ENCODE measurements around the gene ANXA9.

Gene ANXA9

DNA sequence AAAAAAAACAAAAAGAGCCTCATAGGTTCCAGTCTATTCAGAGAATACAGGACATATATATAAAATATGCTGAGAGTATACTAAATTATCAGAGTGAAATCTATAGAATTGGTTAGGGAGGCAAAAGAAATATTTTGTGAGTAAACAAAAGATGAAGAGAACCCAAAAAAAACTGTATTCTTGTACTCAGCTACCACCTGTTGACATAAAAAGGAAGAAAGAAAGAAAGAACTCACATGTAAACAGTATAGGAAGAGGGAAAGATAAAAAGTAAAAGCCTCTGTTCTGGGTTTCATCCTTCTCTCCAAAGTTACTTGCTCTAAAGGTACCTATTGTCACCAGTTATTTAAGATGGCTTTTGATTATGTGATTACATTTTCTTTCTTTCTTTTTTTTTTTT, 44.4 kb downstream of the ANXA9 start:
- Histone ChIP-seq H3K36me3 (ENCODE audit: insufficient read depth, low read length) (peaks cover 35% of the 10 kb centered on the region), H3K9ac (ENCODE audit: insufficient read length) (no peak overlapping the region), H3K9me3 (ENCODE audit: low read depth, low read length) (no peaks in the 10 kb centered on the region), H3K4me3 (no peak overlapping the region), H3K27ac (no peak overlapping the region)
- TF ChIP-seq EZH2 (IDR thresholded peaks at IDR 0.05) (no peak), FOXP2 (optimal IDR thresholded peaks at IDR 0.05; ENCODE audit: control extremely low read depth, extremely low read length, insufficient read depth) (no peak), POLR2AphosphoS5 (IDR thresholded peaks at IDR 0.05; ENCODE audit: borderline replicate concordance, low read depth, low read length) (no peak)
- no peak for DNase-seq (ENCODE audit: low read depth, low spot score)

DNA sequence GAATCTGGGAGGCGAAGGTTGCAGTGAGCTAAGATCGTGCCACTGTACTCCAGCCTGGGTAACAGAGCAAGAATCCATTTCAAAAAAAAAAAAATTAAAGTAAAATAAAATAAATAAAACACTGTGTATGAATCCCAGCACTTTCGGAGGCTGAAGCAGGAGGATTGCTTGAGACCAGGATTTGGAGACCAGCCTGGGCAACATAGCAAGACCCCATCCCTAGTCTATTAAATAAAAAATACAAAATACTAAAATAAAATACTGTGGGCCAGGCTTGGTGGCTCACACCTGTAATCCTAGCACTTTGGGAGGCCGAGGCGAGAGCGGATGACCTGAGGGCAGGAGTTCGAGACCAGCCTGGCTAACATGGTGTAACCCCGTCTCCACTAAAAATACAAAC, 50.1 kb downstream of the ANXA9 start:
- Histone ChIP-seq H3K9ac (ENCODE audit: insufficient read length) (no peak overlapping the region), H3K27ac (no peak overlapping the region), H3K9me3 (ENCODE audit: low read depth, low read length) (no peaks in the 10 kb centered on the region), H3K36me3 (ENCODE audit: insufficient read depth, low read length) (peaks cover 32% of the 10 kb centered on the region), H3K4me3 (no peak overlapping the region)
- DNase-seq (ENCODE audit: low read depth, low spot score): no peak
- no peak for TF ChIP-seq EZH2 (IDR thresholded peaks at IDR 0.05)
- TF ChIP-seq POLR2AphosphoS5 (IDR thresholded peaks at IDR 0.05; ENCODE audit: borderline replicate concordance, low read depth, low read length): no peak
- no peak for TF ChIP-seq FOXP2 (optimal IDR thresholded peaks at IDR 0.05; ENCODE audit: control extremely low read depth, extremely low read length, insufficient read depth)

DNA sequence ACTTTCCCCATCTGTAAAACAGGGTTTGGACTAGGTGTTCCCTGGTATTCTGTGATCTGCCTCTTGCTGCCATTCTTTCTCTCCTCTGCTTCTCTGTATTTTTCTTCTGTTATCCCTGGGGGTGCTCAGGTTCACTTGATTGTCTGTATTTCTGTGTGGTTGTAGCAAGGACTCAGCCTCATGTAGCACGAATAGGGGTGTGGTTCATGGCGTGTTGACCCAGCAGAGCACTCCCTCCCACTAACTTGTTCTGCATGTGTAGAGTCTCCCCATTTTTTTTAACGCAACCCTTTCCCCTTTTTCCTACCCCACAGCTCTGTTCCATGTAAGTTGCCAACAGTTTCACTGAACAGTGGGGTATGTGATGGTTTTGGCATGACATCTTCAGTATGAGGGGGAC, 53.1 kb downstream of the ANXA9 start:
- no peak for TF ChIP-seq EZH2 (IDR thresholded peaks at IDR 0.05)
- no peak for TF ChIP-seq POLR2AphosphoS5 (IDR thresholded peaks at IDR 0.05; ENCODE audit: borderline replicate concordance, low read depth, low read length)
- TF ChIP-seq FOXP2 (optimal IDR thresholded peaks at IDR 0.05; ENCODE audit: control extremely low read depth, extremely low read length, insufficient read depth): no peak

DNA sequence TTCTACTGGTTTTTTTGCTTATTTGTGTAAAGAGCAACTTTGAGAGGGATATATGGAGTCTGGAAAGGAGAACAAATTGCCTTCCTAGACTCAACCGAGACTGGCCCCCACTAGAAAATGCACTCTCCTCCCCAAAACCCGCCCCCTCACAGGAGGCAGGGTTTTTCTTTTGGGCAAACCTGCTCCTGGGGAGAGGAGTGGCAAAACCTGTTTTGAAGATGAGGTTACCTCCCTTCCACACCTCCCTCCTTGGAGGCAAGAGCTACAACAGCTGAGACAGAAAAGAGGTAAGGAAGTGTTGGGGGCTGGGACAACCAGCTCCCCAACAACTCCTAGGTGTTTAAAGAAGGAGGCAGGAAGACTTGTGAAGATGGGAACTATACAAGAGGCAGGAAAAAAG, 54.3 kb downstream of the ANXA9 start, which contains the start of gene BNIPL:
BNIPL (plus strand) TSS at position 231 of the 400 bp plus-strand sequence; CDS start at position 371, 140 bp downstream.
- DNase-seq (ENCODE audit: low read depth, low spot score): no peak
- peaks cover 19% of the 10 kb centered on the region for H3K36me3 ChIP-seq (ENCODE audit: insufficient read depth, low read length)
- TF ChIP-seq EZH2 (IDR thresholded peaks at IDR 0.05) (no peak), POLR2AphosphoS5 (IDR thresholded peaks at IDR 0.05; ENCODE audit: borderline replicate concordance, low read depth, low read length) (no peak), FOXP2 (optimal IDR thresholded peaks at IDR 0.05; ENCODE audit: control extremely low read depth, extremely low read length, insufficient read depth) (no peak)
- no peak within 1 kb of the TSS for H3K9ac ChIP-seq (ENCODE audit: insufficient read length)
- H3K9me3 ChIP-seq (ENCODE audit: low read depth, low read length): no peaks in the 10 kb centered on the region
- H3K4me3 ChIP-seq: no peak within 1 kb of the TSS
- no peak within 1 kb of the TSS for H3K27ac ChIP-seq

More for the DNA sequence above, 53.1 kb downstream of the ANXA9 start:
- no peak for DNase-seq (ENCODE audit: low read depth, low spot score)
- H3K9me3 ChIP-seq (ENCODE audit: low read depth, low read length): no peaks in the 10 kb centered on the region
- H3K4me3 ChIP-seq: no peak overlapping the region
- H3K36me3 ChIP-seq (ENCODE audit: insufficient read depth, low read length): peaks cover 20% of the 10 kb centered on the region
- H3K27ac ChIP-seq: no peak overlapping the region
- no peak overlapping the region for H3K9ac ChIP-seq (ENCODE audit: insufficient read length)

DNA sequence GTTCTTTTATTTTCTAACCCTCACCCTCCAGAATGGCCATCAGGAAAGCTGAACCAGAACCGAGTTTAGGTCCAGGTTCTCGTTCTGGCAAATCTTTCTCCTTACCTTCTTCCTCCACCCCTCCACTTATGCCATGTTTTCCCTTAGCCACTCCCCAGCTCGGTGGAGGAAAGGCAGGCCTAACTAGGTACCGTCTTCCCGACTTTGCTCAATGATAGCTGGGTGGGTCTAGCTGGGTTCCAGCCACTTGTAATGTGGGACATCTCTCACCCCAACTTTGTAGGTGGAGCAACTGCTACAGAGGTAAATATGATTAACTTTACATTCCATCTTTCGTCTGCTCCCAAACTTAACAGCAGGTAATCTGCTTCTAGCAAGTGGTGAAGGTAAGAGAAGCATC, 54.9 kb downstream of the ANXA9 start:
- peaks cover 16% of the 10 kb centered on the region; the same call in 1 of the 2 replicates for H3K36me3 ChIP-seq (ENCODE audit: insufficient read depth, low read length)
- TF ChIP-seq FOXP2 (optimal IDR thresholded peaks at IDR 0.05; ENCODE audit: control extremely low read depth, extremely low read length, insufficient read depth): no peak
- no peak overlapping the region for H3K9ac ChIP-seq (ENCODE audit: insufficient read length)

DNA sequence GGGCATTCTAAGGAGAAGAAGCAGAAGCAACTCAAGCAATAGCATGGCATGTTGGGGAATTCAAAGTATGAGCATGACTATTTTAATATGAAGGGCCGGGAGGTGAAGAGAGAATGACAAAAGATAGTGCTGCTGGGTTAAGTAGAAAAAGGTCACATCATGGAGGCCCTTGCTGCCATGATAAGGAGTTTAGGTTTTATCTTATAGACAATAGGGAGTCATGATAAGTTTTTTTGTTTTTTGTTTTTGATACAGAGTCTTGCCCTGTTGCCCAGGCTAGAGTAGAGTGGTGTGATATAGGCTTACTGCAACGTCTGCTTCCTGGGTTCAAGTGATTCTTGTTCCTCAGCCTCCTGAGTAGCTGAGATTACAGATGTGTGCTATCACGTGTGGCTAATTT, 57.4 kb downstream of the ANXA9 start:
- DNase-seq (ENCODE audit: low read depth, low spot score): no peak
- Histone ChIP-seq H3K27ac (no peak overlapping the region), H3K9ac (ENCODE audit: insufficient read length) (no peak overlapping the region), H3K4me3 (no peak overlapping the region), H3K36me3 (ENCODE audit: insufficient read depth, low read length) (peaks cover 6% of the 10 kb centered on the region; the same call in 1 of the 2 replicates), H3K9me3 (ENCODE audit: low read depth, low read length) (no peaks in the 10 kb centered on the region)
- TF ChIP-seq POLR2AphosphoS5 (IDR thresholded peaks at IDR 0.05; ENCODE audit: borderline replicate concordance, low read depth, low read length) (no peak), EZH2 (IDR thresholded peaks at IDR 0.05) (no peak), FOXP2 (optimal IDR thresholded peaks at IDR 0.05; ENCODE audit: control extremely low read depth, extremely low read length, insufficient read depth) (no peak)

More for the DNA sequence above, 54.9 kb downstream of the ANXA9 start:
- Histone ChIP-seq H3K9me3 (ENCODE audit: low read depth, low read length) (no peaks in the 10 kb centered on the region), H3K4me3 (no peak overlapping the region), H3K27ac (no peak overlapping the region)
- no peak for DNase-seq (ENCODE audit: low read depth, low spot score)

DNA sequence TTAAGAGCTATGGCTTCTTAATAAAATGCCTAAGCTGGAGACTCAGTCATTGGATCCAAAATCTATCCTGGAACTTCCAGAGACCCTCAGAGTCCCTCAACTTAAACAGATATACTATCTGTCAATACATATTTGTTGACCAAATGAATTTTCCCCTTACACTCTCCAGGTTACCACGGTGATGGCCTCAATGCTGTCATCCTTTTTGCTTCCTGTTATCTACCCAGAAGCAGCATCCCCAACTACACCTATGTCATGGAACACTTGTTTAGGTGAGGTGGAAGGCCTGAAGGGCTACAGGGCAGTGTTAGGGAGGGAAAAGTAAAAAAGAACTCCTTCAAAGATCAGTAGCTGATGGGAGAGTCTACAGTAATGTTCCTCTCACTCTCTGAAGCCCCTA, 61.1 kb downstream of the ANXA9 start:
- H3K9ac ChIP-seq (ENCODE audit: insufficient read length): no peak overlapping the region
- no peaks in the 10 kb centered on the region for H3K9me3 ChIP-seq (ENCODE audit: low read depth, low read length)
- H3K4me3 ChIP-seq: no peak overlapping the region
- no peak overlapping the region for H3K27ac ChIP-seq
- H3K36me3 ChIP-seq (ENCODE audit: insufficient read depth, low read length): no peaks in the 10 kb centered on the region
- TF ChIP-seq POLR2AphosphoS5 (IDR thresholded peaks at IDR 0.05; ENCODE audit: borderline replicate concordance, low read depth, low read length): no peak
- TF ChIP-seq FOXP2 (optimal IDR thresholded peaks at IDR 0.05; ENCODE audit: control extremely low read depth, extremely low read length, insufficient read depth): no peak
- no peak for TF ChIP-seq EZH2 (IDR thresholded peaks at IDR 0.05)
- no peak for DNase-seq (ENCODE audit: low read depth, low spot score)
